ENCODE results near the gene LENEP. TPM values are rescaled to one million over a fixed set of nuclear protein-coding genes. Genes with fewer than 3 reads are reported as not detected.

Gene LENEP
- total and polyA plus RNA-seq, 2 of the 8 experiments (the other 6 are each of a cell fraction or from before 2014, with no cell fraction given): 1.3 TPM; not detected in 1

GRCh38 chr1:154959426-154959780 lies 34.0 kb upstream of the LENEP start:
- ChIA-PET POLR2A (ENCODE audit: partially characterized antibody) (interaction anchor here (0.7 to 18.6 kb wide), 2 partner anchors 23 to 24 kb away, joined by 3 to 662 read pairs; partner anchors contain the start of genes CKS1B, FLAD1, LENEP and PMVK), CTCF (ENCODE audit: partially characterized antibody) (interaction anchor here (0.7 to 9.8 kb wide), 4 partner anchors 11 to 37 kb away, joined by 4 to 132 read pairs (median 8); partner anchors contain the start of genes LENEP and SHC1)
- no peak for TF ChIP-seq YY1 (IDR thresholded peaks at IDR 0.05; ENCODE audit: low read depth, low read length)
- no peak for TF ChIP-seq POU5F1 (IDR thresholded peaks at IDR 0.05; ENCODE audit: low read depth, low read length)
- TF ChIP-seq JUND (IDR thresholded peaks at IDR 0.05; ENCODE audit: low read length): no peak
- TF ChIP-seq CTBP2 (IDR thresholded peaks at IDR 0.05; ENCODE audit: borderline replicate concordance, insufficient read depth, insufficient read length, low read length): no peak
- TF ChIP-seq MAX (IDR thresholded peaks at IDR 0.05): no peak
- no peak for TF ChIP-seq ATF2 (IDR thresholded peaks at IDR 0.05; ENCODE audit: low read length)
- no peak for TF ChIP-seq CBX5 (IDR thresholded peaks at IDR 0.05; ENCODE audit: low read depth, low read length)
- TF ChIP-seq SRF (IDR thresholded peaks at IDR 0.05; ENCODE audit: low read depth, low read length): no peak
- TF ChIP-seq BCL11A (IDR thresholded peaks at IDR 0.05; ENCODE audit: low read depth in 2 of 2, low read length in 2 of 2): no peak
- TF ChIP-seq RBBP5 (IDR thresholded peaks at IDR 0.05; ENCODE audit: borderline replicate concordance, low read depth, low read length): no peak
- no peak for TF ChIP-seq ATF3 (IDR thresholded peaks at IDR 0.05; ENCODE audit: insufficient read depth, low read depth, low read length)

More at GRCh38 chr1:154959426-154959780, 34.0 kb upstream of the LENEP start:
- Histone ChIP-seq H4K8ac (ENCODE audit: extremely low read depth, insufficient read depth, low read length) (no peak overlapping the region), H3K4me1 (replicated peaks in 1 of 4; ENCODE audit: control insufficient read depth in 3 of 4, insufficient read depth in 4 of 4, low read length in 3 of 4) (peaks cover 4 to 24% (median 8%) of the 10 kb centered on the region in 4 experiments), H4K91ac (replicated peaks; ENCODE audit: insufficient read length, low read length) (no peak overlapping the region), H3K23me2 (ENCODE audit: low read depth, low read length) (peaks cover 5% of the 10 kb centered on the region), H2BK12ac (ENCODE audit: low read depth, low read length) (no peak overlapping the region), H3K14ac (ENCODE audit: insufficient read length) (no peak overlapping the region), H3K27ac (ENCODE audit: low read depth, low read length) (no peak overlapping the region), H3K27me3 (replicated peaks in 1 of 4; ENCODE audit: control insufficient read depth in 3 of 4, extremely low read depth in 1 of 4, insufficient read depth in 3 of 4, low read length in 3 of 4) (no peaks in the 10 kb centered on the region; a peak in 1 of 7 replicates), H2BK5ac (ENCODE audit: low read depth, low read length) (no peak overlapping the region), H3K4me2 (ENCODE audit: insufficient read depth in 1 of 2, low read depth in 2 of 2, low read length in 2 of 2) (no peak overlapping the region), H3K4ac (replicated peaks; ENCODE audit: insufficient read length, low read depth, low read length) (no peak overlapping the region), H3K79me2 (ENCODE audit: control insufficient read depth in 1 of 2, insufficient read depth in 2 of 2, low read length in 2 of 2) (peaks cover 0 to 17% of the 10 kb centered on the region in 2 experiments), H2BK15ac (ENCODE audit: low read length) (no peak overlapping the region), H3K18ac (ENCODE audit: extremely low read depth, low read length) (no peak overlapping the region), H3K23ac (ENCODE audit: insufficient read length) (no peak overlapping the region), H2AK5ac (ENCODE audit: low read depth, low read length) (no peak overlapping the region), H4K5ac (ENCODE audit: insufficient read length, low read depth, low read length) (no peak overlapping the region), H3K56ac (replicated peaks; ENCODE audit: insufficient read length, low read depth, low read length) (no peak overlapping the region), H3K4me3 (ENCODE audit: extremely low read depth in 1 of 4, insufficient read depth in 2 of 4, low read depth in 3 of 4, low read length in 4 of 4) (no peak overlapping the region), H3K79me1 (ENCODE audit: low read depth, low read length) (peaks cover 4% of the 10 kb centered on the region), H4K20me1 (replicated peaks in 1 of 2; ENCODE audit: control insufficient read depth in 1 of 2, insufficient read depth in 2 of 2, low read length in 2 of 2) (peaks cover 1 to 11% of the 10 kb centered on the region in 2 experiments), H2BK120ac (replicated peaks; ENCODE audit: low read depth, low read length) (no peak overlapping the region), H3K9me3 (ENCODE audit: insufficient read depth in 2 of 2, low read depth in 1 of 2, low read length in 1 of 2) (no peaks in the 10 kb centered on the region), H3K9ac (replicated peaks in 1 of 4; ENCODE audit: extremely low read depth in 1 of 4, low read depth in 3 of 4, low read length in 3 of 4) (no peak overlapping the region), H2BK20ac (ENCODE audit: low read length) (no peak overlapping the region), H3K36me3 (ENCODE audit: control insufficient read depth in 2 of 4, insufficient read depth in 4 of 4, low read length in 3 of 4) (peaks cover 10 to 19% (median 15%) of the 10 kb centered on the region in 4 experiments; a peak in 7 of 8 replicates), H2AFZ (ENCODE audit: low read length) (no peak overlapping the region)
- 93% methylated on average over 5 of the region's 7 CpGs; no CpG with 5 or more reads in 1 of the 2 experiments for WGBS, 2 experiments (ENCODE audit: extremely low coverage in 1 of 2, insufficient coverage in 1 of 2, insufficient read length in 1 of 2, insufficient replicate concordance in 2 of 2, low coverage in 1 of 2, low lambda C conversion rate in 2 of 2, missing lambda C conversion rate in 1 of 2)
- no peak for DNase-seq (ENCODE audit: low read depth in 1 of 2, low spot score in 2 of 2)
- no peak for FAIRE-seq
